Fibroblast of the conjunctiva (primary cell): ENCODE measurements around the gene LAPTM4A.

Experiments
- DNase-seq: peaks from one replicate; pipeline ENCODE4 v3.0.0-alpha.2; 2010; ENCODE audit warnings: low read depth

The LAPTM4A gene

DNA sequence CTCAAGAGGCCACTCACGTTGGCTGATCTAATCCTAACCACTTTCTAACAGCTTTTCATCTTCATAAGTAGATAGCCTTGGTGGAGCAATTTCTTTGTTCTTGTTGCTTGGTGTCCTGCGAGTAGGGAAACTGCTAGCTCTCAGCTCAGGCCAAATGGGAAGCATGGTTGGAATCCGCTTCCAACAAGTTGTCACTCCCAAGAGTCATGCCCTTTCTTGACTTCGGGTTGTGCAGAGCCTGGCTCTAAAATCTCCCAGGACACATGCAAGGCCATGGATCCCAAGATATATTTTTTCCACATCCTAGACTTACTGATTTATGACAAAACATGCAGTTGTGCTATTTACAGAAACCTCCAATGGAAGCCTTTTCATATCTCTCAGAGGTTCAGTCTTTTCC, 31.7 kb downstream of the LAPTM4A start:
- DNase-seq: no peak

DNA sequence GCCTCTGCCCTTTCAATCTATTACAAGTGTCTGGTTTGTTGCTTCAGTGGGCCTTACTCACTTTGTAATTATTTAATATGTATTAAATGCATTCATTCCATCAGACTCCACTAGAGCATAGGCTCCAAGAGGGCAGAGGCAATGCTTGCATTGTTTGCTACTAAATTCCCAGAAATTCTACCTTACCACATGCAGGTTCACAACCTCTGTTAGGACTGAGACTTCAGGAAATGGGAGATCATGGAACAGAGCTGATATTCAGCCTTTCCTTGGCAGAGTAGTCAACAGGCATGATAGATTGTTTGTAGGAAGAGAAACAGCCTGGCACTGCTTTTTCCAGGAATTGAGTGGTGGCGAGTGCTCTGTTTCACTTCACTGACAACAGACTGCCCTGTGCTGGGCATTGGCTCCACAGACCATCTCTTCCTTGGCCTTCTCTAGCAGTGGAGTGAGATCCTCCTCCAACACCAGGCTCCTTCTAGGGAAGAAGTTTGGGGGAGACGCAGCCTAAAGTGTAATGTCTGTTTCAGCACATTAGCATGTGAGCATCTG, 32.8 kb downstream of the LAPTM4A start:
- no peak for DNase-seq

DNA sequence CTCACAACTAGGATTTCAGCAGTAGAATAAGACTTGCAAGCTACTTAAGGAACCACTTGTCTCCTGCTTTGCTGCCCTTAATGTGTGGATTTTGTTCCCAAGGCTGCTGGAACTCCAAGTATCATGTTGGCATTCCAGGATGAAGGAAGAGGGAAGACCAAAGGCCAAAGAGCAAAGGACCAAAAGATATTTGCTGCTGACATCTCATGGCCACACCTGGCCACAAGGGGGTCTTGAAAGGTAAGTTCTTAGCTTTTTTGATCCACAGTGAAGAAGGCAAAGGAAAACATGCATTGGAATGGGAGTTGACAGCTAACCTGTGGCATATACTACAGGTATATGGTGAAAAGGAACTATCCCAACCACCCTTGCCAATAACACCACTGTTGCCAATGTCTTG, 35.1 kb downstream of the LAPTM4A start:
- DNase-seq: no peak

DNA sequence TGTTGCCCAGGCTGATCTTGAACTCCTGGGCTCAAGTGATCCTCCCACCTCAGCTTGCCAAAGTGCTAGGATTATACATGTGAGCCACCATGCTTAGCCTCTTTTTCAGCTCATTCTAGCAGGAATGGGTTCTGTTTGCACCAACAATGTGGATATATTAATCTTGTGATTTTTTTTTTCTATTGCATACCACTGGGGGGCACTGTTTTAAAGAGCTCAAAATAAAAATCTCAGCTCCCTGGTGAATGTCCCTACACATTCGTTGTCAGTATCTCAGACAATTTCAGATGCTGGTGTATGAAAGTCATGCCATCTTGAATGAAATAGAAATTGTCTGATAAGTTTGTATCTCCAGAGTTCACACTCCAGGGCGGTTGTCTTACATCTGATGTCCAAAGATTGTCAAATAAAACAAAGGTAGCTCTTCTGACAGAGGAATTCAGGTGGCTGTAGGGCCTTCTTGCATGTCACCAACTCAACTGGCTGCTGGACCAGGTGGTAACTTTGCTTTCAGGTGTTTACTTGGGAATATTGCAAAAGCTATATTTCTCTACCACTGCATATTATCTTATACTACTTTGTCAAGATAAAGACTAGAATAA, 35.8 kb downstream of the LAPTM4A start:
- peak; percentile 40 for DNase-seq

DNA sequence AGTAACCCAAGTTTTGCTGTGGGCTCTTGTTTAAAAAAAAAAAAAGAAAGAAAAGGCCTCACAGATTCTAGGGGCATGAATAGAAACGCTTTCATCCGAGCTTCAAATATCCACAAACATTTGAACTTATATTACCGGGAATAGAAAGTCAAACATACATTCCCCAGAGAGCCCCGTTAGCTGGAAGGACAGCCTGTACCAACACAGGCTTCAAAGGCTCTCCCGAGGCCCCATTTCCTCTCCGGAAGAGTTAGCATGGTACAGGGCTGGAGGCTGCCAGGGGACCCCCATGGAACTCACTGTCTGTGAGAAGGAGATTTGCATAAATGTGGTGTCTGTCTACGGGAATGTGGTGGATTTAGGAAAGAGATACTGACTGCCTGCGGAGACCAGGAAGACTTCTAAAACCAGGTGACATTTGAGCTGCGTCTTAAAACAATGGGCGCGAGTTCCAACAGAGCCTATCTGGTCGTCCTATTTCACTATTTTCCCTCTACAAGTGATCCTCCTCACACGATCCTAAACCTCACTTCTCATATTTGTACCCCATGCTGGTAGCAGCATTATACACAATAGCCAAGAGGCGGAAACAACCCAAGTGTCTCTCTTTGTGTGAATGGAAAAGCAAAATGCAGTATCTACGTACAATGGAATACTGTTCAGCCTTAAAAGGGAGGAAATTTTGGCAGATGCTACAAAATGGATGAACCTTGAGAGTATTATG, 38.1 kb downstream of the LAPTM4A start:
- DNase-seq: no peak

DNA sequence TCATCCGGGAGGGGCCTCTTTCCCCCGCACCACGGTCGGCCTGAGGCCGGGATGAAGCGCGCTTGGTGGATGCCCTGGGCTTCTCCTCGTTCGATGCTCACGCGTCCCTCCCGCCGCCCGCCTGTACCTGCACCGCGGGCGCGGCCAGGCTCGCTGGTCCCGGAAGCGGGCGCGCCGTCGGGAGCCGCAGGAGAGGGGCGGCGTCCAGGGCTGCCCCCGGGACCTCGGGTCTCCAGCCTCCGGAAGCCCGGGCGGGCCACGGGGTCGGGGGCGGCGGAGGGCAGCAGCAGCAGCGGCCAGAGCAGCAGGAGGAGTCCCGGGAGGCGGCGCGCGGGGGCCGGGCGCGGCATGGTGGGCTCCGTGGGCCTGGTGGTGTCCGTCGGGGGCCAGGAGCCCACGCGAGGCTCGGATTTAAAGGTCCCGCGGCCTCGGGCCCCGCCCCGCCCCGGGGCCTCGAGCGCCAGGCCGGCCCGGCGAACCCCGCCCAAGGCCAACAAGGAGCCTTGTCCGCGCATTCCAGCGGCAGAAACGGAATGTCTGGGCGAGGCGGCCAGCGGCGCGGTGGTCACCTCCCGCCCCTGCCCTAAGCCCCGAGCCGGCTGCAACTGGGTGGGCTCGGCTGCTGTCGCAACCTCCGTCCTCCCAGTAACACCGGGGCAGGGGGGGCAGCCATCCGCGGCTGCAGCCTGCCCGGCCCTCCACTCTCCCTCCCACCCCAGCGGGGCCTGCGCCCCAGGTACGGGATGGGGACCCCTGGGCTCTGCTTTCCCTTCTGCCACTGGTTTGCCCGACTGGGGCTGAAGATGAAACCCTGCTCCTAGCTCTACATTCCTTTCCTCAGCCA, 38.9 kb downstream of the LAPTM4A start, which contains the start of gene MATN3:
Gene MATN3 (minus strand): TSS at position 387 of the 844 bp plus-strand sequence. CDS start 37 bp downstream, at position 350.
- no peak for DNase-seq

DNA sequence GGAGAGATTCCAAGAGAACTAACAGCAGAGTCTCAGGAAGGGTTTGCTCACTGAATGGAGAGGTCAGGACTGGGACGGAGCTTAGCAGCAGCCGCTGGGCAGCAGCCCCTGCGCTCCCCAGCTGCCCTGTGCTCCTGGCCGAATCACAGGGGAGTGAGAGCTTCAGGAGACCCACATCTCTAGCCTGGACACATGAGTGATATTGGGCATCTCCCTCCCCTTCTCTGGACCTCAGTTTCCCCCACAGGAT, 39.5 kb downstream of the LAPTM4A start:
- DNase-seq: no peak

DNA sequence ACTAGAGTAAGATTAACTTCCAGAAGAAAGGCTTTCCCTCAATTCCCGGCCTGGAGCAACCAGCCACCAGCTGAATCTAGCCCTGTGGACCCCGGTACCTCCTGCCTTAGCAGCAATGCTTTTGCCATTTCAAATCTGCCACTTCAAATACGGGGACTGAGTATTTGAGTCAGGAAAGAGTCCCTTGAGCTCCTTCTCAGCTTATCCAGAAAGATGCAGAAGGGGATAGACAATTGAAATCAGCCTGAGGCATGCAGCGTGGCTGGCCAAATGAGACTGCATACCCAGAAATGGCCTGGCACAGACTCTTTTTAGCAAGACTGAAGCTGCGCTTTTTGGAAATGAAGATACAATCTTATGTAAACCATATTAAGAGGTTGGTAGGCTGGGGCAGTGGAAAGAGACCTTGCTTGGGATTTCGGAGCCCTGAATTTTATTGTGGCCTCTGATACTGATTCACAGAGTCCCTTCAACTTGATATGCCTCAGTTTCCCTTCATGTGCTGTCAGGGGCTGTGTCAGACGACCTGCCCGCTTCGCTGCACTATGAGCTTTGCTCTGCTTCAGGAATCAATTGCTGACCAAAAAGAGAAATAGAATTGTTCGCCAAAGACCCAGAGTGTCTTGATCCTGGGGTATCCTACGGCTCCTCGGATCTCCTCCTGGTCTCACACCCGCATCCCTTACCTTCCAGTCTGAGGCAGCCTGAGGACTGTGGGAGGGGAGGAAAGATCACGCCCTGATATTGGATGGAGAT, 40.0 kb downstream of the LAPTM4A start:
- no peak for DNase-seq

DNA sequence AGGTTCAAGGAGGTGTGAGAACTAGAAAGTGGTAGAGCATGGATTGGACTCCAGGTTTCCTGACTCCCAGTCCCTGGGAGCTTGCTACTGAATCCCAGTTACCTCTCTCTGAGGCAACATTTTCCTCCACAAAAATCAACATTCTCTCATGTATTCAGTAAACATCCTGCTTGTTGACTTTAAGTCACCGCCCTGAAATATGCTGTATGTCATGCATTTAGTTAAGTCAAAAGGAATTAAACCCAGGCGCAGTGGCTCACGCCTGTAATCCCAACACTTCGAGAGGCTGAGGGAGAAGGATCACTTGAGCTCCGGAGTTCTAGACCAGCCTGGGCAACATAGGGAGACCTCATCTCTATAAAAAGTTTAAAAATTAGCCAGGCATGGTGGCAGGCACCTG, 42.7 kb downstream of the LAPTM4A start:
- DNase-seq: no peak

DNA sequence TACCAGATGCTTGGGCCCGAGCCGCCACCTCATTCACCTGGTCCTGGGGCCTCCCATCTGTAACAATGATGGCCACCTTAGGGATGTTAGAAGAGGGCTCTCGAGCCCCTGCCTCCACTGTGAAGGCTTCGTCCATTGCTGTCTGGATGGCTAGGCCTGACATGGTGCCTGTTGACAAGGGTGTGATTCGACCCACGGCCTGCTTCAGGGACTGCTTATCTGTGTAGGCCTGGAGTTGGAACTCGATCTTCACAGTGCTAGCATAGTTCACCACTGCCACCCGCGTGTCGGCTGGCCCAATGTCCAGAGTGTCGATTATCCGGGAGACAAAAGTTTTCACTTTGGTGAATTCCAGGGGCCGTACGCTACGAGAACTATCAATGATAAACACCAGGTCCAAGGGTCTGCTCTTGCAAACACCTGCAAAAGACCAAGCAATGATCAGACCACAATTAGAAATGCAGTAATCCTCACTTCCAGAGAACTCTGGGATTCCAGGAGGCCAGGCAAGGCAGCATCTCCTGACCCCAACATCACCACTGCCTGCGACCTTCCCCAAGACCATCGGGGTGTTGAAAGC, 45.4 kb downstream of the LAPTM4A start:
- DNase-seq: no peak

DNA sequence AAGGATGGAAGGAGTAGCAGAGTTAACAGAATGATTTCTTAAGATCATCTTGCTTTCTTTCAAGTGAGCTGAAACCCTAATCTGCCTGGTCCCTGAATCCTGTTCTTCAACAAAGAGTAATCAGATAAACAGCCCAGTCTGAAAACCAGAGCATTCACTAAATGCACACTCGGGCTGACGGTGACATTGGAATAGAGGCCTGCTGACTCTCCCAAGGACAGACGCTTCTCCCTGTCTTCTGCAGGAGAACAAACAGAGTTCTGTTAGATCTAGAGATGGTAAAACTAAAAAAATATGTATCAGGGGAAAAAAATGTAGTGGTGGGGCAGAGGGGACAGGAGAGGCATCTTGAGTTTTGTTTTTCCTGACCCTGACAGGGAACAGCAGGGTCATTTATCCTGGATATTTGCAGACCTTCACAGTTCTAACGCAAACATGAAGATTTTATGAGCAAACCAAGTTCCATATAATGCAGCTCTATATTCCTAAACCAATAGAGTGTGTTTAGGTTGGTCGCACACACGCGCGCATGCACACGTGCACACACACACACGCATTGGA, 46.3 kb downstream of the LAPTM4A start:
- DNase-seq: no peak

DNA sequence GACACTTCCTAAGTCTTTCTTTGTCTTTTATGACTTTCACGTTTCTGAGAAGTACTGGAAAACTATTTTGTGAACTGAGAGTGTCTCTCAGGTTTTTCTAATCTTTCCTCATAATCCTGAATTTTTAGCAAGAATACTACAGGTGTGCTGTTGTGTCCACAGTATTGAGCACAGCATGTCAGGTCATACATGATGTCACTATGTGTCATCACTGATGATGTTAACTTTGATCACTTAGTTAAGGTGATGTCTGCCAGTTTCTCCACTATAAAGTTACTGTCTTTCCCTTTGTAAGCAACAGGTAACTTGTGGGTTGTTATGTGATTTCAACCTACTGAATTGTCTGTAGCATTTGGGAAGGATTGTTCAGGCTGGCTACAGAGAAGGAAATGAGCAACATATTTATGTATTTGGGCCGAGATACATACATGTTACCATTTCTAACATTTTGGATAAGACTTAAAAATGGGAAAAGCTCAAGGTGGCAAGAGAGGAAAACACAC, 50.0 kb downstream of the LAPTM4A start:
- DNase-seq: no peak

DNA sequence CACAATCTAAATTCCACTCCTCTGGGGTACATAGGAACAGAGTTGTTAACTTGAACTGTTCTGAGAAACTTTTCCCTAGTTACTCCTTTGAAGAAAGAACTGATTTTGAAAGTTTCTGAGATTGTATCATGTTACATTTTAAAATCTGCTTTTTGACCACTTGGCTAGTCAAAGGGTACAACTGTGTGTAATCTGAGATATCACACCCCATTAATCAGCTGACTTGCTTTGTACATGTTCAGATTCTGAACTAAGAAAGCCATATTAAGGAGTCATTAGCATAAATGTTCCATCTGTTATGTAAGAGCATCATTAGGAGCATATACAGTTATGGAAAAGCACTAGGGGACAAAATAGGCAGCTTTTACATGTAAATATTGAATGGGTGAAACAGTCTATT, 57.7 kb downstream of the LAPTM4A start:
- no peak for DNase-seq

DNA sequence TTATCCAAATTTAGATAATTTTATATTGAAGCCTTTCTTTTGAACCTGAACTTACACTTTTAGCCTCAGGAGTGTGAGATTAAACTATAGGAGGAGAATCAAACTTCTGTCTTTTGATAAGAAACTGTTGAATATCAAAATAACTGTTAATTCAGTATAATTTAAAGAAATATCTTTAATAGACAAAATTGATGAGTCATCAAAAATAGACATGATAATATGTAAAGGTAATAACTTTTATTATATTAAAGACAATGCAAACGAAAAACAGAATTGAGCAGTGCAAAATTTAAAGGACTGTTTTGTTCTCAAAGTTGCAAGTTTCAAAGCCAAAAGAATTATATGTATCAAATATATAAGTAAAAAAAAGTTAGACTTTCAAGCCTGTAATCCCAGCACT, 59.5 kb downstream of the LAPTM4A start:
- no peak for DNase-seq

DNA sequence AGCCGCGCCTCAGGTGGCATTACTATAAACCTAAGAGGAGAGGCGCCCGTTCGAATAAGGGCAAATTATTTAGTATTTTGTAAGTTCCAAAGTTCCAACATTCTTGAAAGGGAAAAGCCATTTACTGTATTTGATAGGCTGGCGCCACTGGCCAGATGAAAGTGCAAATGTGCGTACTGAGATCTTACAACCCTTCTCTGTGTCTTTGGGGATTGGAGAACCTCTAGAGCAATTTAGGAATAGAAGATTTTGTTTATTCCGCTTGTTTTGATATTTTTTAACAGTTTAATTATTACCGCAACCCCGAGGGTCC, 61.1 kb downstream of the LAPTM4A start:
- no peak for DNase-seq

DNA sequence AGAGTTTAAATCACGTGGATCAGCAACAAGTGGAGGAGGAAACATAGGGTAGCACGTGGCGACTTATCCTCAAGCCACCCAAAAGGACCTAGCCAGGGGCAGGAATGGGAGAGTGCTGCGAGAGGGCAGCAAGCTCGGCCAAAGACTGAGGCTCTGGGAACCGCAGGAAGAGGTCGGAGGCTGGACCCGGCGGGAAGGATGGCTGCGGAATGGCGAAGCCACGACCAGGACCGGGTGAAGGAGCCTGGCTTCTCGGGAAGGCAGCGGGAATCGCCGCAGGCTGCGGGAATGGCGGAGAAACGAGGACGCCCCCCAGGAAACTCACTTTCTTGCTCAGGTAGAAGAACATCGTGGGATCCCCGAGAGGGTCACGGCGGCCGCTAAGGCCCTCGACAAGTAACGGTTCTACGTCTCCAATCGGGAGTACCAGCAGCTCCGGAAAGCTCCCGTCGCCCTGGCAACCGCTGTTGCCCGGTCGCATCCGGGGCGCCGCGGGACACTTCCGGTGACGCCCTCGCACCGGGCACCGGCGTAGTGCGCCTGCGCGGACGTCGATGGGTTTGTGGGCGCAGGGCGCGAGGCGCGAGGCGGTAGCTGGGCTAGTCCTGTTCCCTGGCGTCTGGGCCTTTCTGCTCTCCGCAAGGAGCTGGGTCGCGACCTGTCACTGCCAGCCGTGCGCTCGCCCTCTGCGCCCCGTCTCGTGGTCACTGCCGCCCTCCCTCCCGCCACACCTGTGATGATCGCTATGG, 61.6 kb downstream of the LAPTM4A start, which contains the start of gene WDR35:
Gene WDR35 (minus strand): TSS at position 439 of the 749 bp plus-strand sequence. CDS start 90 bp downstream, at position 349.
- peak; percentile 76 for DNase-seq

DNA sequence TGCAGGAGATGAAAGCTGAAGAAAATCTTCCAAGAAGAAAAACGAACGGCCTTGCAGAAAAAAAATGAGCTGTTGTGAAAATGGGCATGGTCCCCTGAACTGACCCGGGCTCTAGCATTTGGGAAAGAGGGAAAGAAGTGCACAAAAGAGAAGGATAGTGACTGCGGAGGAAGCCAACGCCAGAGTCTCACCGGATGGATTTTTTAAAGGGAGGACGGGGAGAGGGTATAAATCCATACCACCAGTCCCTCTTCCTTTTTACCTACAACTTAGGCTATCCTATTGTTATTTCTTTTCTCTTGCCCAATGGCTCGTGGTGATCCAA, 62.1 kb downstream of the LAPTM4A start:
- no peak for DNase-seq

DNA sequence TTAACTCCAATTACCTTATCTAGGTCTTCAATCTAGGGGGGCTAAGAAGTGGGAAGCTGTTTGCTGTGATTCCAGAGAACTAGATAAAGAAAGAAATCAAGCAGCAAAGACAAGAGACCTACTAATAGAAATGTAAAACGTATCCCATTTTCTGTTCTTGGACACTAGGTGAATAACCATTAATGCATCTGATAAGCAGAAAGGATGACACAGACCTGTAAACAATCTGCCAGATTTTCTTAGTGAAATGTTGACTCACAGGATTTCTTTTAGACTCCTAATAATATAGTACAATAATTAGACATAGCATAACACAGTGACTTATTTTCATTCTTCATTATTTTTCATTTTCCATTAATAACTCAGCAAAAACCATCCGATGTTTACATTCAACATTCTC, 62.8 kb downstream of the LAPTM4A start:
- DNase-seq: no peak

DNA sequence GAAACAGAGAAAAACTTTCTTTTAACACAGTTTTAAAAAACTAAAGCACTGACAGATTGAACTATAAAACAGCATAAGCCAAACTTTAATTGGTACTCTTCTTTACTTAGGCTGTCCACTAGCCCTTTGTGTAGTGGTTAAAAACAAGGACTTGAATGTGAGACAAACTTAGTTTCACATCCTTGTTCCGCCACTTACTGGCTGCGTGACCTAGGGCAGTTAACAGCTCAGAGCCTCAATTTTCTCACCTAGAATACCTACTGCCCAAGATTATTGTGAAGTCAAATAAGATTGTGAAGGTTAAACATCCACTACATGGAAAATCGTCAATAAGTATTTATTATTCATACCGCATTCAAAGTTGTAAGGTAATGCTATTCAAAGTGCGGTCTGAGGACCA, 63.5 kb downstream of the LAPTM4A start:
- no peak for DNase-seq
